ENCODE measurements around the gene MYH16. TPM values are rescaled to one million over a fixed set of nuclear protein-coding genes. Genes with fewer than 3 reads are reported as not detected.
"Not testable (repeated sequence)": the region's sequence is repeated elsewhere in the genome, so short reads cannot be mapped to it uniquely, and the experiment has no call there.

The MYH16 gene
- total RNA-seq, 3 donors from 2014 or later: not detected

DNA sequence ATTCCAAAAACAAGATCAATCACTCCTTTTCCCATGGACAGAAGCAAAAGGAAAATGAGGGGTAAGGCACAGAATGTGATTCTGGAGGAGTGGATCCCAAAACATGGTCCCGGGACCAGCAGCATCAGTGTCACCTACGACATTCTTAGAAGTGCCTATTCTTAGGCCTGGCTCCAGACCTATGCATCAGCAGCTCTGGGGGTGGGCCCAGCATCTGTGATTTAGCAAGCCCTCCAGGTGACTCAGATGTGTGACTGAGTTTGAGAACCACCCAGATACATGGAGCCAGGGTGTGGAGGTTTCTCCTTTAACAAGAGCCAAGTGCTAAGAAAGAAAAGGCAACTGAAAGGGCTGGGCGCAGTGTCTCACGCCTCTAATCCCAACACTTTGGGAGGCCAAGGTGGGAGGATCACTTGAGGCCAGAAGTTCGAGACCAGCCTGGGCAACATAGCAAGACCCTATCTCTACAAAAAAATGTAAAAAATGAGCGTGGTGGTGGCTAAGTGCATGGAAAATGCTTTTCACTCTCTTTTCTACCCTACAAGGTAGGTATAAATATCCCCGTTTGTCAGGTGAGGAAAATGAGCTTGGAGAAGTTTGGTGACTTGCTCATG, 35.9 kb downstream of the MYH16 start:
- Mint-ChIP-seq H3K9me3 (no peaks in the 10 kb centered on the region), H3K4me3 (no peak overlapping the region), H3K27me3 (ENCODE audit: low read depth) (peaks cover 13% of the 10 kb centered on the region), H3K4me1 (ENCODE audit: low read depth) (peaks cover 4% of the 10 kb centered on the region), H3K36me3 (ENCODE audit: insufficient read depth) (no peaks in the 10 kb centered on the region)
- DNase-seq: no peak
- ATAC-seq: peak in 1 of 2 donors; percentile 60

DNA sequence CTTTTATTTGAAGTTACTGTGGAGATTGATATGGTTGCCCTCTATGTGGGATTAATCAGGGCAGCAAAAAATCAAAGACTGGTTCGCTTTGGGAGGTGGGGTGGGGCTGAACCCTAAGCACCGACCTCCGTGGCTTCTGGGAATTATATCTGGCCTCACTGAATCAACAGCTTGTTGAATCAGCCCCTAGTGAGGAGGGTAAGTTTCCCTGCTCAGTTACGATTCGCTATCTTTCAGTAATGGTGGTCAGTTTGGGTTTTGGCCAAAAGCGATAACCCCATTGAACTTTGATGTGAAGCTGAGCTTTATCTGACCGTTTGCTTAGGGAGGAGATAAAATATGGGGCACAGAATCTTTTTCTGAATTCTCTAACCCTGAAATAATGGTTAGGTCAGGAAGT, 36.5 kb downstream of the MYH16 start:
- H3K27me3 Mint-ChIP-seq (ENCODE audit: low read depth): peaks cover 13% of the 10 kb centered on the region
- peaks cover 4% of the 10 kb centered on the region for H3K4me1 Mint-ChIP-seq (ENCODE audit: low read depth)
- no peak overlapping the region for H3K4me3 Mint-ChIP-seq
- H3K9me3 Mint-ChIP-seq: no peaks in the 10 kb centered on the region
- no peak for DNase-seq
- no peaks in the 10 kb centered on the region for H3K36me3 Mint-ChIP-seq (ENCODE audit: insufficient read depth)
- ATAC-seq: no peak

DNA sequence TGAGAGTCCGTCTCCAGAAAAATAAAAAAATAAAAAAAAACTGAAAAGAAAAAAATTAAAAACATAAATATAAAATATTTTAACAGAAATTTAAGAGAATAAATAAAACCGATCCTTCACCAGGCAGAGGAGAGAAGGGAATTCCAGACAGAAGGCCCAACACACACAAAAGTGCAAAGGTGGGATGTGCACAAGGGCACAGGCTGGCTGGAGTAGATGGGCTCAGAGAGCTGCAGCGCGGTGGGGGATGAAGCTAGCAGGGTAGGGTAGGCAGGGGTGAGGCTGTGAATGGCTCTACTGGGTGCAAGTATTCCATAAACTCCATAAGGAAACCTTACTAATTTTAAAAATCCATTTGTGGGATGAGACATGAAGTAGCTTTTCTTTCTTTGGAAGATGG, 37.4 kb downstream of the MYH16 start:
- Mint-ChIP-seq H3K4me3 (no peak overlapping the region), H3K36me3 (ENCODE audit: insufficient read depth) (no peaks in the 10 kb centered on the region), H3K9me3 (no peaks in the 10 kb centered on the region), H3K4me1 (ENCODE audit: low read depth) (peaks cover 8% of the 10 kb centered on the region), H3K27me3 (ENCODE audit: low read depth) (peaks cover 13% of the 10 kb centered on the region)
- no peak for ATAC-seq
- DNase-seq: no peak

DNA sequence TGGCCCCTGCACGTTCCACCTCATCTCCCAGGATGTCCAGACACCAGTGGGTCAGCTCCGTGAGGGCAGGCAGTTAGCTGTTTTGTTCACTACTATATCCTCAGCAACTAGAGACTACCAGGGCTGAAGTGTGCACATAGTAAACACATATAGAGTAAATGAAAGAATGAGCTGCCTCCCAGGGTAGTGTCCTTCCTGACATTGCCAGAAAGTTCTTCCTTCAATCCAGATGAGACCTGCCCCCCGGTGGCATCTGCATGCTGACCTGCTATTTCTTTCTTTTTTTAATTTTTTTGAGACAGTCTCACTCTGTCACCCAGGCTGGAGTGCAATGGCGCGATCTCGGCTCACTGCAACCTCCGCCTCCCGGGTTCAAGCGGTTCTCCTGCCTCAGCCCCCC, 39.1 kb downstream of the MYH16 start:
- Mint-ChIP-seq H3K27me3 (ENCODE audit: low read depth) (peaks cover 13% of the 10 kb centered on the region), H3K9me3 (no peaks in the 10 kb centered on the region), H3K4me3 (no peak overlapping the region), H3K36me3 (ENCODE audit: insufficient read depth) (no peaks in the 10 kb centered on the region), H3K4me1 (ENCODE audit: low read depth) (peaks cover 8% of the 10 kb centered on the region)
- ATAC-seq (no peak), DNase-seq (no peak)

DNA sequence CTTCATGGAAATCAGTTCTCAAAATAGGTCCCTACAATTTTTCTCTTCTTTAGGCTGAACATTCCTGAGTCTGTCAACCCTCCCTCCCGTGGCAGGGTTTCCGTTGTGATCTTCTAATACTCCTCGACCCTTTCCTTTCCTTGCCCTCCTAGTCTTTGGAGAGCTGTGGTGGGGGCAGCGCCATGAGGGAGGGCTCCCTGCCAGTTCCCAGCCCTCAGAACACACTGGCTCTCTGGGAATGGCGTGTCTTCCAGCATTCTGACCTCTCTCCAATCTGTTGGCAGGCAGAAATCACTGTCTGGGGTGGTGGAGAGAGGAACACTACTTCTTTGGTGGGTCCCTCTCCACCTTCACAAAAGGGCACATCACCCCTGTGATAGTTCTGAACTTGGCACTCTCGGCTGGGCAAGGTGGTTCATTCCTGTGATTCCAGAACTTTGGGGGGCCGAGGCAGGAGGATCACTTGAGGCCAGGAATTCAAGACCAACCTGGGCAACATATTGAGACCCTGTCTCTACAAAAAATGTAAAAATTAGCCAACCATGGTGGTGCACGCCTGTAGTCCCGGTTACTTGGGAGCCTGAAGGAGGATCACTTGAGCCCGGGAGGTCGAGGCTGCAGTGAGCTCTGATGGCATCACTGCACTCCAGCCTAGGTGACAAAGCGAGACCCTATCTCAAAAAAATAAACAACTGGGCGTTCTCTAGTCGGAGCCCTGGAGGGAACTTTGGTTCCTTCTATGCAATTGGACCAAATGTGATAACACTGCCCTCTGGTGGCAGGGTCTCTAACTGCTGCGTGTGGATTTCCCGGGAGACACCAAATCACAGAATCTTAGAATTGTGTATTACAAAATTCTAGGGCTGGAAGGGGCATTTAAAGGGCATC, 39.9 kb downstream of the MYH16 start:
- Mint-ChIP-seq H3K4me3 (no peak overlapping the region), H3K36me3 (ENCODE audit: insufficient read depth) (no peaks in the 10 kb centered on the region), H3K9me3 (no peaks in the 10 kb centered on the region), H3K27me3 (ENCODE audit: low read depth) (peaks cover 13% of the 10 kb centered on the region), H3K4me1 (ENCODE audit: low read depth) (peaks cover 8% of the 10 kb centered on the region)
- peak; percentile 65 to 67 for ATAC-seq
- peak; percentile 73 for DNase-seq

DNA sequence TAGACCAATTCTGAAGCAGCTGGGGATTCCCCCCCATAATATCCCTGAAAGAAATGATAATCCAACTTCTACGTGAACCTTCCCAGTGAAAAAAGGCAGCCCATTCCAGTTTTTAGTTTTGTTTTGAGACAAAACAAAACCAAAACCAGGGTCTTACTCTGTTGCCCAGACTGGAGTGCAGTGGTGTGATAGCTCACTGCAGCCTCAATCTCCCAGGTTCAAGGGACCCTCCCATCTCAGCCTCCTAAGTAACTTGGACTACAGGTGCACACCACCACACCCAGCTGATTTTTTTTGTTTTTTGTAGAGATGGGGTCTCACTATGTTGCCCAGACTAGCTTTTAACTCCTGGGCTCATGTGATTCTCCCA, 40.5 kb downstream of the MYH16 start:
- Mint-ChIP-seq H3K4me1 (ENCODE audit: low read depth) (peaks cover 8% of the 10 kb centered on the region), H3K4me3 (no peak overlapping the region), H3K9me3 (no peaks in the 10 kb centered on the region), H3K27me3 (ENCODE audit: low read depth) (peaks cover 13% of the 10 kb centered on the region), H3K36me3 (ENCODE audit: insufficient read depth) (no peaks in the 10 kb centered on the region)
- DNase-seq (no peak), ATAC-seq (peak; percentile 24 to 36)

DNA sequence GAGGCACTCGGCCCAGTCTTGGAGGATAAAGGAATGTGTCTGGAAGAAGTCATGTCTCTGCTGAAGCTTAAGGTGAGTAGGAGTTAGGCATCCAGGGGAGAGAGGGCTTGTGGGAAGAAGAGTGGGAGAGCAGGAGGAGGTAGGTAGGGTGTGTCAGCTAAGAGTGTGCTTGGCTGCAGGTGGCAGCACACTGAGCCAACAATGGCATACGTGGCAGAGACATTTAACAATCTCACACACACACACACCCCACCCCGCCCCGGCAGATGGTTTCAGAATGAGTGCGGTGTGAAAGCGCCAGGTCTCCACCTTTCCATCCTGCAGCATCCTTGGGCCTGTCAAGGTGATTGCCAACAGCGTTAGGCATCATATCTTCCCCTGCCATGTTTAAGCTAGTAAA, 41.9 kb downstream of the MYH16 start:
- DNase-seq (no peak), ATAC-seq (peak; percentile 49 to 58)
- Mint-ChIP-seq H3K27me3 (ENCODE audit: low read depth) (peaks cover 13% of the 10 kb centered on the region), H3K9me3 (no peaks in the 10 kb centered on the region), H3K4me1 (ENCODE audit: low read depth) (peaks cover 8% of the 10 kb centered on the region), H3K4me3 (no peak overlapping the region), H3K36me3 (ENCODE audit: insufficient read depth) (no peaks in the 10 kb centered on the region)

DNA sequence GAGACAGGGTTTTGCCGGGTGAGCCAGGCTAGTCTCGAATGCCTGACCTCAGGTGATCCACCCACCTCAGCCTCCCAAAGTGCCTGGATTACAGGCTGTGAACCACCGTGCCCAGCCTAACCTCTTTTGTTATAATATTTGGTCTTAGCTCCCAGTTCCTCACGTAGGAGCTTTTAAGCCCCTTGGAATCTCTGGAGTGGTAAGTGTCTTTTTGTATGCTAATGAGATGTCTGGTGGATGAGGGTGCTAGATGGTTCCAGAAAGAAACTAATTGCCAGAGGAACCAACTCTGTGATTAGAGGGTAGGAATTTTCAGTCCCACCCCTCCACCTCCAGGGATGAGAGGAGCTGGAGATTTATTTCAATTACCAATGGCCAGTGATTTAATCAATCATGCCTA, 47.7 kb downstream of the MYH16 start:
- ATAC-seq: no peak
- Mint-ChIP-seq H3K9me3 (no peaks in the 10 kb centered on the region), H3K4me3 (no peak overlapping the region), H3K4me1 (ENCODE audit: low read depth) (no peaks in the 10 kb centered on the region), H3K36me3 (ENCODE audit: insufficient read depth) (no peaks in the 10 kb centered on the region), H3K27me3 (ENCODE audit: low read depth) (no peaks in the 10 kb centered on the region)
- no peak for DNase-seq

DNA sequence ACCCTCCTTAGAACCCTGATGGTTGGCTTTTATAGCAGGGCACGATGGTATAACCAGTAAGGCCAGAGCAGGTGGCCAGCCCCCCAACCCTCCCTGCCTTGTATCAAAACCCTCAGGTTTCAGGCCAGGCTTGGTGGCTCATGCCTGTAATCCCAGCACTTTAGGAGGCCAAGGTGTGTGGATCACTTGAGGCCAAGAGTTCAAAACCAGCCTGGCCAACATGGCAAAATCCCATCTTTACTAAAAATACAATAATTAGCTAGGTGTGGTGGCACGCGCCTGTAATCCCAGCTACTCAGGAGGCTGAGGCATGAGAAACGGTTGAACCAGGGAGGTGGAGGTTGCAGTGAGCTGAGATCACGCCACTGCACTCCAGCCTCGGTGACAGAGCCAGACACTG, 50.0 kb downstream of the MYH16 start:
- ATAC-seq; H3K36me3 Mint-ChIP-seq (ENCODE audit: insufficient read depth); H3K27me3 Mint-ChIP-seq (ENCODE audit: low read depth); DNase-seq; H3K4me3 Mint-ChIP-seq; H3K9me3 Mint-ChIP-seq: not testable (repeated sequence)
- H3K4me1 Mint-ChIP-seq (ENCODE audit: low read depth): peaks cover 13% of the 10 kb centered on the region

DNA sequence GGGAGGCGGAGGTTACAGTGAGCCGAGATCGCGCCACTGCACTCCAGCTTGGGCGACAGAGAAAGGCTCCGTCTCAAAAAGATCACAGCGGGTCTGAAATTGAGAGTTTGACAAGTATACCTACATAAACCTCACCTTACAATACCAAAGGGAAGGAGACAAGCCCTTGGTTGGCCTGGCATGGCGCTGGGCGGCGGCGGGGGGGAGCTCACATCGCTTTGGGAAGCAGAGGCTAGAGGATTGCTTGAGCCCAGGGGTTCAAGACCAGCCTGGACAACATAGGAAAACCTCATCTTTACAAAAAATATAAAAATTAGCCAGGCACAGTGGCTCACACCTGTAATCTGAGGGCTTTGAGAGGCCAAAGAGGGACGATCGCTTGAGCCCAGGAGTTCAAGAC, 51.9 kb downstream of the MYH16 start:
- Mint-ChIP-seq H3K27me3 (ENCODE audit: low read depth) (no peaks in the 10 kb centered on the region), H3K4me1 (ENCODE audit: low read depth) (peaks cover 29% of the 10 kb centered on the region), H3K36me3 (ENCODE audit: insufficient read depth) (no peaks in the 10 kb centered on the region), H3K9me3 (no peaks in the 10 kb centered on the region), H3K4me3 (peak overlapping the region; percentile 88)
- ATAC-seq (no peak), DNase-seq (no peak)

DNA sequence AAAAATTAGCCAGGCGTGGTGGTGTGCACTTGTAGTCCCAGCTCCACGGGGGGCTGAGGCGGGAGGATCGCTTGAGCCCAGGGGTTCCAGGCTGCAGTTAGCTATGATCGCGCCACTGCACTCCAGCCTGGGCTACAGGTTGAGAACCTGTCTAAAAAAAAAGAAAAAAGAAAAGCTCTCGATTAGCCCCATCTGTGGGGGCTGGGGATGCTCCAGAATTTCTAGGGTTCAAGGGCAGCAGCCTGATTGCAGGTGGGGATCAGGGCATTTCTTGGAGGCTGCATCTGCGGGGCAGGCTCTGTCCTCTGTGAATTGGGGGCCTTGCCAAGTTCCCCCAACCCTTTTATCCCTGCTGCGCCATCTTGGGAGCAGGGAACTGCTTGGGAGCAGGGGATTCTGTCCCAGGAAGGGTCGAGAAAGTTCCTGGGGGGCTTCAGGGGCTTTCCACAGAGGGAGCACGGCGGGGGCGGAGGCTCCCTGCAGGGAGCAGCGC, 52.4 kb downstream of the MYH16 start:
- H3K9me3 Mint-ChIP-seq: no peaks in the 10 kb centered on the region

DNA sequence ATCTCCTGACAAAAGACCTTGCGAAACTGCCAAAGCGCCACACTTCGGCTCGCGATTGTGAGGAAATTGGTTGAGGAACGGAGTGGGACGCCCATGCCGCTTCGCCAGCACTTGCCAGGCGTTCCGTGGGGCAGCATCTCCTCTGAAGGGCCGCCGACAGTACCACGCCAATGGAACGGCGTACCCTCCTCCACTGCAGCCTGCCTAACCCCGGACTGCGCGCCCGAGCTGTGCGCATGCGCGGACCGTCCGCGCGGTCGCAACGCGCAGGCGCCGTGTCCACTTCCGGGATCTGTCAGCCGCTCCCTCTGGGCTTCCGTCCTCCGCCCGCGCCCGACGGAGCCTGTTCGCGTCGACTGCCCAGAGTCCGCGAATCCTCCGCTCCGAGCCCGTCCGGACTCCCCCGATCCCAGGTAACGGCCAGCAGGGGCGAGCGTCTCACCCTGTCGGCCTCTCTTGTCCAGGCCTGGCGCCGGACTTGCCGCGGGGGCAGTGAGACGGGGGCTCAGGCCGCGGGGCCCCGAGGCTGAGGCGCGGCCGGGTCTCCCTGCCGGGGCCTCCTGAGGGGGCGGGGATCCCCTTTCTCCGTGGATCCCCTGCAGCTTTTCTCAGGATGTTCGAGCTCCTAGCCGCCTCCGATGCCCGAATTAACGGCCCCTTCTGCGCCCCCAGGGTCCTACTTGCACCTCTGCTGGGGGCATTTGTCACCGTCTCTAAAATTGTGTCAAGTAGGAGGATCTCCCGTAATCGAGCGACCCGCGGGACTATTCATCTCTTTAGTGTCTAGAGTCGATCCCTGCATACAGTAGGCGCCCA, 53.2 kb downstream of the MYH16 start, which contains the start of gene ARPC1A:
TSS of gene ARPC1A (plus strand) at position 307 of the 816 bp plus-strand sequence. CDS start 7,456 bp downstream, outside the sequence.
- H3K9me3 Mint-ChIP-seq: no peaks in the 10 kb centered on the region
- H3K4me1 Mint-ChIP-seq (ENCODE audit: low read depth): peaks cover 39% of the 10 kb centered on the region
- ATAC-seq (peak; percentile 91 to 93), DNase-seq (peak; percentile 90)
- H3K4me3 Mint-ChIP-seq: peak within 1 kb of the TSS; percentile 88
- H3K36me3 Mint-ChIP-seq (ENCODE audit: insufficient read depth): no peaks in the 10 kb centered on the region
- no peaks in the 10 kb centered on the region for H3K27me3 Mint-ChIP-seq (ENCODE audit: low read depth)

More for the DNA sequence above, 52.4 kb downstream of the MYH16 start:
- Mint-ChIP-seq H3K27me3 (ENCODE audit: low read depth) (no peaks in the 10 kb centered on the region), H3K4me3 (peak overlapping the region; percentile 88), H3K36me3 (ENCODE audit: insufficient read depth) (no peaks in the 10 kb centered on the region), H3K4me1 (ENCODE audit: low read depth) (peaks cover 32% of the 10 kb centered on the region)
- no peak for ATAC-seq
- DNase-seq: no peak

DNA sequence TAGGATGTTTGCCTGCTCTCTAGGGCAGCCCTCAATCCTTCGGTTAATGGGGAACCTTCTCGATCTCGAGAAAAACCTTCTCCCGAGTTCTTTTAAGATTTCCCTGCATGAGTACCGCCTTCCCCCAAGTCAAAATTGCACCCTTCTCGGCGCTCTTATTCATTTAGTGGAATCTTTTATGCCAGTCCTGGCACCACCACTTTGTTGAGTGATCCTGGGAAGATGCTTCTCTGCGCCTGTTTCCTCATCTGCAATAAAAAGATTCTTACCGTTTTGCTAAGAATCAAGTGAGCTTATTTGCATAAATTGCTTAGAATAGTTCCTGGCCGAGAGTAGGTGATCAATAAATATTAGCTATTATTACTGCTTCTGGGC, 53.8 kb downstream of the MYH16 start:
- H3K36me3 Mint-ChIP-seq (ENCODE audit: insufficient read depth): no peaks in the 10 kb centered on the region
- no peak for ATAC-seq
- no peak for DNase-seq
- peaks cover 45% of the 10 kb centered on the region for H3K4me1 Mint-ChIP-seq (ENCODE audit: low read depth)
- H3K27me3 Mint-ChIP-seq (ENCODE audit: low read depth): no peaks in the 10 kb centered on the region
- no peaks in the 10 kb centered on the region for H3K9me3 Mint-ChIP-seq
- peak overlapping the region; percentile 88 for H3K4me3 Mint-ChIP-seq

DNA sequence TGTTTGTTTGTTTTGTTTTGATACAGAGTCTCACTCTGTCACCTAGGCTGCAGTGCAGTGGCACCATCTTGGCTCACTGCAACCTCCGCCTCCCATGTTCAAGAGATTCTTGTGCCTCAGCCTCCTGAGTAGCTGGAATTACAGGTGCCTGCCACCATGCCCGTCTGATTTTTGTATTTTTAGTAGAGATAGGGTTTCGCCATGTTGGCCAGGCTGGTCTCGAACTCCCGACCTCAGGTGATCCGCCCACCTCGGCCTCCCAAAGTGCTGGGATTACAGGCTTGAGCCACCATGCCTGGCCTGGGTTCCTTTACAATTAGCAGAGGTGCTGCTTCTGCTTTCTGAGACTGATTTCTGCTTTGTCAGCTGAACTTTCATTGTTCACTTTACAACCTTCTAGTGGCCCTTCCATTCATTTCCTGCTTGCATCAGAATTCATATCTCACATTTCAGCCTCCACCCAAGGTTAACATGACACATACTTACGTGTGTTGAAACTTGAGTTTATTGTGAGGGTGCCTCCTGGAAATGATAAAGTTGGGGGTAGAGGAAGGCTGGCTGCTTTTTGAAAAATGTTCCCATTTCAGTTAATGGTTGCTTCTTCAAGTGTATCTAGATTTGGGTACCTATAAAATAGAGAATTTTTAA, 57.8 kb downstream of the MYH16 start:
- Mint-ChIP-seq H3K4me3 (peak overlapping the region; percentile 63), H3K36me3 (ENCODE audit: insufficient read depth) (peaks cover 11% of the 10 kb centered on the region), H3K4me1 (ENCODE audit: low read depth) (peaks cover 58% of the 10 kb centered on the region)
- not testable (repeated sequence) for H3K9me3 Mint-ChIP-seq; H3K27me3 Mint-ChIP-seq (ENCODE audit: low read depth); DNase-seq
- ATAC-seq: peak; percentile 47 to 53
